Measurements from ENCODE around the gene MAGED2. TPM values are rescaled to one million over a fixed set of nuclear protein-coding genes. Genes with fewer than 3 reads are reported as not detected.
A peak's percentile ranks its signal among the peaks of the same experiment; 100 is the strongest.
"Not testable (repeated sequence)": the region's sequence is repeated elsewhere in the genome, so short reads cannot be mapped to it uniquely, and the experiment has no call there.

The MAGED2 gene, protein sequence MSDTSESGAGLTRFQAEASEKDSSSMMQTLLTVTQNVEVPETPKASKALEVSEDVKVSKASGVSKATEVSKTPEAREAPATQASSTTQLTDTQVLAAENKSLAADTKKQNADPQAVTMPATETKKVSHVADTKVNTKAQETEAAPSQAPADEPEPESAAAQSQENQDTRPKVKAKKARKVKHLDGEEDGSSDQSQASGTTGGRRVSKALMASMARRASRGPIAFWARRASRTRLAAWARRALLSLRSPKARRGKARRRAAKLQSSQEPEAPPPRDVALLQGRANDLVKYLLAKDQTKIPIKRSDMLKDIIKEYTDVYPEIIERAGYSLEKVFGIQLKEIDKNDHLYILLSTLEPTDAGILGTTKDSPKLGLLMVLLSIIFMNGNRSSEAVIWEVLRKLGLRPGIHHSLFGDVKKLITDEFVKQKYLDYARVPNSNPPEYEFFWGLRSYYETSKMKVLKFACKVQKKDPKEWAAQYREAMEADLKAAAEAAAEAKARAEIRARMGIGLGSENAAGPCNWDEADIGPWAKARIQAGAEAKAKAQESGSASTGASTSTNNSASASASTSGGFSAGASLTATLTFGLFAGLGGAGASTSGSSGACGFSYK
- total RNA-seq (10 to 100 TPM; 64.5 to 99.3 (median 91.8) TPM), total RNA-seq (40.0 to 378 (median 123) reads per million in 29 experiments)
- total RNA-seq (2013), result 70.5 TPM

DNA sequence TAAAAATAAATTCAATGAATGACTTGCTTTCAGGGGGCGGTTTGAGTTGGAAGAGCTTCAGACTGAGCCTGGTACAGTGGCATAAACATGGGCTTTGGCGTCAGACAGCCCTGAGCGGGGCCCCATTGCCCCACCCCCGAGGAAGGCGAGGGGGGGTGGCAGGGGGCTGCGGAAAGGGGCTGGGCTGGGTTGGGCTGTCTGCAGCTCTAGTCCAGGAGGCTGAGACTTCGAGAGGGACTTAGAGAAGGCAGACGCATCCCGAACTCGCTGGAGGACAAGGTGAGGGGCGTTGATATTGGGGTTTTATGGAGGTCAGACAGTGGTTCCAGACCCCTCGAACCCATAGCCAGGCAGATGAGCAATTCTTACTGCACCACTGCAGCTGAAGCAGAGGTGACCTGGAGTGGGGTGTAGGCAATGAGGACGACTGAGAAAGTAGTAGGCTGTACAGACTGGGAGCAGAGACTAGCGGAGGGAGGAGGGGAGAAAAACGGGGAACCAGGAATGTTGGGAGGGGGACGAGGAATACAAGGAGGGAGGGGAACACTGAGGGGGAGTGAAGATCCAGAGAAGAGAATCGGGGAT lies at the start of gene MAGED2:
MAGED2 (plus strand) TSS at position 222 of the 585 bp plus-strand sequence. CDS start 1,587 bp downstream, outside the sequence.
- DNase-seq (peak; percentile 22 to 71 (median 48)), ATAC-seq (replicated peaks in 1 of 4) (peak; percentile 69 to 73 (median 72))
- Histone ChIP-seq H3K36me3 (ENCODE audit: control insufficient read depth in 2 of 2, extremely low read depth in 1 of 2, insufficient read depth in 1 of 2, low read length in 1 of 2) (peaks cover 0 to 17% of the 10 kb centered on the region in 2 donors), H3K9me3 (no peaks in the 10 kb centered on the region), H3K27ac (ENCODE audit: low read length) (peak within 1 kb of the TSS; percentile 92), H3K27me3 (replicated peaks in 1 of 2; ENCODE audit: control insufficient read depth in 2 of 2, extremely low read depth in 1 of 2, insufficient read depth in 2 of 2, low read length in 1 of 2) (no peaks in the 10 kb centered on the region), H3K4me3 (ENCODE audit: control insufficient read depth in 1 of 2, extremely low read depth in 1 of 2, low read length in 1 of 2) (peak within 1 kb of the TSS; percentile 64 to 86), H3K4me1 (ENCODE audit: control insufficient read depth in 1 of 2, extremely low read depth in 1 of 2, insufficient read depth in 2 of 2, low read length in 2 of 2) (peaks cover 0 to 19% of the 10 kb centered on the region in 2 experiments)
- WGBS (ENCODE audit: insufficient coverage), result 0% methylated on average over 5 of the region's 17 CpGs
- no peaks in the 10 kb centered on the region for H3K9me3 Mint-ChIP-seq
- H3K4me1 Mint-ChIP-seq, result peaks cover 21 to 29% (median 29%) of the 10 kb centered on the region in 3 donors
- H3K36me3 Mint-ChIP-seq, result peaks cover 9% of the 10 kb centered on the region
- H3K4me3 Mint-ChIP-seq, result peak within 1 kb of the TSS; percentile 92 to 95 (median 93)
- H3K27me3 Mint-ChIP-seq, result peaks cover 0 to 7% of the 10 kb centered on the region in 2 donors
- ChIA-PET POLR2A (interaction anchor here (0.5 to 1.3 kb wide), 2 partner anchors 168 to 1789 kb away, joined by 4 to 11 read pairs; no protein-coding TSS in a partner anchor), CTCF (no interaction called here)
- peak within 1 kb of the TSS; percentile 92 for H3K27ac Mint-ChIP-seq

DNA sequence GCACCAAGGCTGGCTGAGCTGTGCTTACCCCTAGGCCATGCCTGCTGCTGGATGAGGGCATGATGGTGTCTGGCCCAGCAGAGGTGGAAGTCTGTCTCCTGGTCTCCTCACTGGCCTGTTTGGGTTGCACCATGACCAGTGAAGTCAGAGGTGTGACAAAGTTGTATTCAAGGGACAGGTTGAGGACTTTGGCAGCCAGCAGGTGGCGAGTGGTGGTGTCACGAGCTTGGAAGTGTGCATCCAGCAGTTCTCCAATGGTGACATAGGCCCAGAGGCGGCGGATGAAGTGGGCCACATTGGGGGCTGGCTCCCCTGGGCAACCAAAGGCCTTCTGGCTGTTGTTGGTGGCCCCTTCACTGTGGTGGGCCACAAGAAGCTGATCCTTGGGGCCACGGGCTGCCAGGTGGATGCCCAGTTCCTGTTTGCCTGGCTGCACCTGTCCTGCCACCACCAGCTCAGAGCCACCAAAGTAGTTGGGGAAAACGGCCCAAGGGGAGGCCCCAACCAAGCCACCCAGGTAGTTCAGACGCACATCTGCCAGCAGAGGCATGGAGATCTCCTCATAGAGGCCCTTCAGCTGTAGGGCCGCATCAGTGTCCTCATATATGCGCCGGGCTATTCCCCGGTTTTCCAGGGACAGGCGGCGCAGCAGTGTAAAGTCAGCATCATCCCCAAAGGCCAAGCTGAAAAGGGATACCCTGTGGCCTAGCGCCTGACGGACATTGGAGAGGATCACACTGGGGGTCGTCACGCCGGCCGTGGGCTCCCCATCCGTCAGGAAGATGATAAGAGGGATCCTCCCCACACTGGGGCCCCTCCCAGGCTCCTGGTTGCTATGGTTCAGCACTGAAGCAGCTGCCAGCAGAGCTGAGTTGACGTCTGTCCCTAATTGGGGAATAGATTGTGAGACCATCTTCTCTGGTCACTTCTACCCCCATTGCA lies 49.2 kb upstream of the MAGED2 start:
- H3K9me3 Mint-ChIP-seq, result peaks cover 0 to 5% (median 4%) of the 10 kb centered on the region in 3 donors
- WGBS (ENCODE audit: insufficient coverage), result 81% methylated on average over 10 of the region's 21 CpGs

DNA sequence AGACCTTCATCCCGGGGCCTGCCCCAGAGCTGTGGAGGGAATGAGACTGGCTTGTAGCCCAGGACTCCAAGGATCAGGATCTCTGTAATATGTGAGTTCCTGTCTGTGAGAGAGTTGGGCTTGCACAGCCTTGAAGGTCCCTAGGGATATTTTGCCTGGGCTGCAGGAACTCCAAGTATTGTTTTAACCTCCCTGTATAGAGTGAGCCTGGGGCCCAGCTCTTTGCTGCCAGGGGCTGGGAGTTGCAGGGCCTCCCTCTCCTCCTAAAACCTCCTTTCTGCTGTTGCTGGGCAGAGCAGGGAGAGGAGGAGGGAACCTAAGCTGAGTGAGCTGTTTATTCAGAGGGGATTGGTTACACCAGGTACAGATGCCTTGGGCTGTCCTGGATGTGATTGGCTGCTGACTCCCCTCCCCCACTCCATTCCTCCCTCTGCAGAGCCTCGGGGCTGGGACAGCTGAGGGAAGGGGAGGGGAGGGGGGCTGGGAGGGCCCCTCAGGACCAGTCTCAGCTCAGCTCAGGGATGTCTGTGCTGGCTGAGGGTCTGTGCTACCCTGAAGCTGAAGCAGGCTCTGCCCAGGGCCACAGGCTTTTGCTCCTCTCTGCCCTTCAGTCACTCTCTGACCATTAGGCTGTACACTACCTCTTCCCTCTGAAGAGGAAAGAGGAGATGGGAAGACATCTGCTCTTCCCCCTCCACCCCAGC lies 33.0 kb upstream of the MAGED2 start:
- H3K4me3 ChIP-seq (ENCODE audit: control insufficient read depth in 1 of 2, extremely low read depth in 1 of 2, low read length in 1 of 2); ATAC-seq (replicated peaks in 1 of 4): not testable (repeated sequence)

More for the DNA sequence above, 49.2 kb upstream of the MAGED2 start:
- peaks cover 0 to 4% of the 10 kb centered on the region in 2 experiments for H3K27me3 ChIP-seq (replicated peaks in 1 of 2; ENCODE audit: control insufficient read depth in 2 of 2, extremely low read depth in 1 of 2, insufficient read depth in 2 of 2, low read length in 1 of 2)
- H3K27ac ChIP-seq (ENCODE audit: low read length), result no peak overlapping the region
- Mint-ChIP-seq H3K27me3 (peaks cover 2 to 38% of the 10 kb centered on the region in 2 donors), H3K4me3 (no peak overlapping the region), H3K36me3 (no peaks in the 10 kb centered on the region), H3K27ac (no peak overlapping the region), H3K4me1 (no peaks in the 10 kb centered on the region)
- ATAC-seq (replicated peaks in 1 of 4), result no peak
- no peaks in the 10 kb centered on the region for H3K4me1 ChIP-seq (ENCODE audit: control insufficient read depth in 1 of 2, extremely low read depth in 1 of 2, insufficient read depth in 2 of 2, low read length in 2 of 2)
- no peak overlapping the region for H3K4me3 ChIP-seq (ENCODE audit: control insufficient read depth in 1 of 2, extremely low read depth in 1 of 2, low read length in 1 of 2)
- POLR2A ChIA-PET, result no interaction called here
- no peak for DNase-seq
- H3K36me3 ChIP-seq (ENCODE audit: control insufficient read depth in 2 of 2, extremely low read depth in 1 of 2, insufficient read depth in 1 of 2, low read length in 1 of 2), result no peaks in the 10 kb centered on the region
- CTCF ChIA-PET, result no interaction called here
- no peaks in the 10 kb centered on the region for H3K9me3 ChIP-seq

DNA sequence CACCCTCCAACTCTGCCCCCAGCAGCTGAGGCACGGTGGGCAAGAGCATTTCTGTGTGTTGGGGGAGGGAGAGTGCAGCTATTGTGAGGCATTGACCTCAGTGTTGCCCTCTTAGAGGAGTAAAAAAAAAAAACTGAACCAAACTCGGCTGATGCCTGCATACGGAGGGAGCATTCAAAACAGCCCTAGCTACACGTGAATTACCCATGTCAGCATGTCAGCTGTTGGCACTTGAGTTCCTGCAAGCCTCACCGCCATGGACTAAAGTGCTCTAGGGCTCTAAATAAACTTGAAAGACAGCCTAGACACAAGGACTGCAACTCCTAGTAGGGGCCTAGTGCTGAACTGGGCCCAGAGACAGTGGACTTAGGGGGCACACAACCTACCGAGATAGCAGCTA lies 31.5 kb upstream of the MAGED2 start:
- Mint-ChIP-seq H3K27me3 (peaks cover 0 to 31% of the 10 kb centered on the region in 2 donors), H3K36me3 (no peaks in the 10 kb centered on the region), H3K4me3 (no peak overlapping the region), H3K9me3 (peaks cover 0 to 3% (median 3%) of the 10 kb centered on the region in 3 donors), H3K27ac (no peak overlapping the region), H3K4me1 (peaks cover 10 to 13% (median 10%) of the 10 kb centered on the region in 3 donors)
- H3K4me1 ChIP-seq (ENCODE audit: control insufficient read depth in 1 of 2, extremely low read depth in 1 of 2, insufficient read depth in 2 of 2, low read length in 2 of 2), result peaks cover 3 to 16% of the 10 kb centered on the region in 2 experiments
- no peaks in the 10 kb centered on the region for H3K36me3 ChIP-seq (ENCODE audit: control insufficient read depth in 2 of 2, extremely low read depth in 1 of 2, insufficient read depth in 1 of 2, low read length in 1 of 2)
- no peaks in the 10 kb centered on the region for H3K27me3 ChIP-seq (replicated peaks in 1 of 2; ENCODE audit: control insufficient read depth in 2 of 2, extremely low read depth in 1 of 2, insufficient read depth in 2 of 2, low read length in 1 of 2)
- CTCF ChIA-PET, result no interaction called here
- WGBS (ENCODE audit: insufficient coverage), result 100% methylated on average over 1 of the region's 6 CpGs
- no peak overlapping the region for H3K4me3 ChIP-seq (ENCODE audit: control insufficient read depth in 1 of 2, extremely low read depth in 1 of 2, low read length in 1 of 2)
- no peaks in the 10 kb centered on the region for H3K9me3 ChIP-seq
- H3K27ac ChIP-seq (ENCODE audit: low read length), result no peak overlapping the region
- POLR2A ChIA-PET, result no interaction called here
- no peak for DNase-seq
- ATAC-seq (replicated peaks in 1 of 4), result no peak

More for the DNA sequence above, 33.0 kb upstream of the MAGED2 start:
- H3K4me3 Mint-ChIP-seq; H3K36me3 Mint-ChIP-seq; H3K27me3 ChIP-seq (replicated peaks in 1 of 2; ENCODE audit: control insufficient read depth in 2 of 2, extremely low read depth in 1 of 2, insufficient read depth in 2 of 2, low read length in 1 of 2); H3K9me3 Mint-ChIP-seq; H3K27ac Mint-ChIP-seq; H3K9me3 ChIP-seq; CTCF ChIA-PET; H3K36me3 ChIP-seq (ENCODE audit: control insufficient read depth in 2 of 2, extremely low read depth in 1 of 2, insufficient read depth in 1 of 2, low read length in 1 of 2); DNase-seq; H3K27ac ChIP-seq (ENCODE audit: low read length); POLR2A ChIA-PET: not testable (repeated sequence)
- H3K4me1 ChIP-seq (ENCODE audit: control insufficient read depth in 1 of 2, extremely low read depth in 1 of 2, insufficient read depth in 2 of 2, low read length in 2 of 2), result peaks cover 3 to 16% of the 10 kb centered on the region in 2 experiments
- H3K27me3 Mint-ChIP-seq, result peaks cover 2 to 36% of the 10 kb centered on the region in 2 donors
- H3K4me1 Mint-ChIP-seq, result peaks cover 10 to 13% (median 10%) of the 10 kb centered on the region in 3 donors
- WGBS (ENCODE audit: insufficient coverage), result 100% methylated on average over 1 of the region's 2 CpGs

DNA sequence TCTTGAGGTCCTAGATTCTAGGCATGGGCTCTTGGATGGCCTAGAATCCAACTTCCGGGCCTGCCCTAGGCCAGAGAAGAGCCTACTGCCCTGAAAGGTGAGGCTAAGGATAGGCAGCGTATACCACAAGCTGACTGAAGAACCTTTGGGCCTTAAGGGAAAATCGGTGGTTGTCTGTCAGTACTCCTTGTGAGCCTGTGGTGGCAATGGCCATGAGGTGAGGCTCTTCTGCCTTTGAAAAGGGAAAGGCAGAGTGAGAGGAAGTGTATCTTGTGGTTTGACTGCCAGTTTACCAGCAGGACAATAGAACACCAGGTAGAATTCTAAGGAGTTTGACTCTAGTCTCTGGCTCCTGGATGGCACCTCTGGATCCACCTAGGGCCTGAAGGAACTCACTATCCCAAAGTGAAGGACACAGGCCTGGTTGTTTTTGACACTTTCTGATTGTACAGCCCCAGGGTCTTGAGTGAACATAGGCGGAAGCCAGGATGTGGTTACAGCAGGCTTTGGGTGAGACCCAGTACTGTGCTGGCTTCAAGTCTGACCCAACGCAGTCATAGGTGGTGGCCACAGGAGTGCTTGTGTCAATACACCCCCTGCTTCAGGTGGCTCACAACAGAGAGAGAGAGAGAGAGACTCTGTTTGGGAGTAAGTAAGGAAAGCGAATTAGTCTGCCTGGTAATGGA lies 30.4 kb upstream of the MAGED2 start:
- Histone ChIP-seq H3K4me3 (ENCODE audit: control insufficient read depth in 1 of 2, extremely low read depth in 1 of 2, low read length in 1 of 2) (no peak overlapping the region), H3K27ac (ENCODE audit: low read length) (no peak overlapping the region), H3K36me3 (ENCODE audit: control insufficient read depth in 2 of 2, extremely low read depth in 1 of 2, insufficient read depth in 1 of 2, low read length in 1 of 2) (no peaks in the 10 kb centered on the region), H3K9me3 (no peaks in the 10 kb centered on the region), H3K4me1 (ENCODE audit: control insufficient read depth in 1 of 2, extremely low read depth in 1 of 2, insufficient read depth in 2 of 2, low read length in 2 of 2) (peaks cover 3 to 16% of the 10 kb centered on the region in 2 experiments), H3K27me3 (replicated peaks in 1 of 2; ENCODE audit: control insufficient read depth in 2 of 2, extremely low read depth in 1 of 2, insufficient read depth in 2 of 2, low read length in 1 of 2) (no peaks in the 10 kb centered on the region)
- peak overlapping the region; percentile 43 to 56 for H3K27ac Mint-ChIP-seq
- WGBS (ENCODE audit: insufficient coverage), result 53% methylated on average over 3 of the region's 6 CpGs
- POLR2A ChIA-PET, result no interaction called here
- peaks cover 10 to 13% (median 10%) of the 10 kb centered on the region in 3 donors for H3K4me1 Mint-ChIP-seq
- CTCF ChIA-PET, result no interaction called here
- peaks cover 0 to under 1% (median under 1%) of the 10 kb centered on the region in 3 donors for H3K9me3 Mint-ChIP-seq
- peaks cover 0 to 28% of the 10 kb centered on the region in 2 donors for H3K27me3 Mint-ChIP-seq
- peak in 1 of 35 experiments; percentile 11 for DNase-seq
- no peak overlapping the region for H3K4me3 Mint-ChIP-seq
- ATAC-seq (replicated peaks in 1 of 4), result peak in 2 of 4 experiments; percentile 38 to 71
- no peaks in the 10 kb centered on the region for H3K36me3 Mint-ChIP-seq
